GM19193 (cell line): ENCODE data around the gene MIER2.

Experiments used
- POLR2A ChIP-seq: IDR thresholded peaks from 4 replicates; pipeline ENCODE4 v1.6.1; 2011; ENCODE audit not compliant: insufficient read depth, insufficient read length; ENCODE audit errors: extremely low read depth

MIER2 gene

GRCh38 chr19:277581-278165, 66.9 kb downstream of the MIER2 start:
- no peak for TF ChIP-seq POLR2A

DNA sequence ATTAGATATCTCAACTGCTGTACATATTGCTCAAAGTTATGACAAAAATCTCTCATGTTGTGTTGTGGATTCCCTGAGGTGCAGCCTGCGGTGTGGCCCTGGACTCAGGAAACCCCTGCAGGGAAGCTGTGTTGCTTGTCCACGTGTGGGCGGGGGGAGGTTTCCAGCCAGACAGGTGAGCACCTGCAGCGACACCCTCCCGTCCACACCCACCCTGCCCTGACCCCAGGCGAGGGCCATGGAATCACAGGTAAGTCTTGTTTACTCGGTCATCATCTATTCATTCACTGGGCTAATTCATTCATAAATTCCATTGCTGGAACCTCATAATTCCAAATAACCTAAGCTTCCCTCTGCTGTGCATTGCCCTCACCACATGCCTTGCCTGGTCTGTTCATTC, 67.5 kb downstream of the MIER2 start:
- TF ChIP-seq POLR2A = no peak

- no peak for TF ChIP-seq POLR2A
Observed at GRCh38 chr19:275958-276646, 68.5 kb downstream of the MIER2 start.

- TF ChIP-seq POLR2A = no peak
Observed at GRCh38 chr19:275000-275399, 69.6 kb downstream of the MIER2 start.

GRCh38 chr19:273393-273792, 71.2 kb downstream of the MIER2 start:
- TF ChIP-seq POLR2A = no peak

DNA sequence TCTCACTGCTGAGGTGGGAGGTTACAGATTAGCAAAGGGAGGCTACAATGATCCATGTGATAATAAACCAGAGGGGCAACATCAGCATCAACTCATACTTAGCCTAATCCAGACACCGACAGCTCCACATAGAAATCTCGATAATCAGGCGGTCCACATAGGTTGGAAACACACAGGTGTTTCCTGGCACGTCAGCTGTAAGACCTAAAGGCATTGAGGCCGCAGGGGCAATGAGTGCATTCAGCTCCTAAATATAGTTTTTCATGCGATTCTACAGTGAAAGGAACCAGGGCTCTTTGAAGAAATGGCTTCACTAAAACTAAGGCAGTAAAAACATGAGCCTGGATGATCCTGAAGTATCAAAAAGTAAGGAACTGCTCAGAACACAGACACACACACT, 72.7 kb downstream of the MIER2 start:
- no peak for TF ChIP-seq POLR2A

GRCh38 chr19:269241-269640, 75.4 kb downstream of the MIER2 start:
- no peak for TF ChIP-seq POLR2A

DNA sequence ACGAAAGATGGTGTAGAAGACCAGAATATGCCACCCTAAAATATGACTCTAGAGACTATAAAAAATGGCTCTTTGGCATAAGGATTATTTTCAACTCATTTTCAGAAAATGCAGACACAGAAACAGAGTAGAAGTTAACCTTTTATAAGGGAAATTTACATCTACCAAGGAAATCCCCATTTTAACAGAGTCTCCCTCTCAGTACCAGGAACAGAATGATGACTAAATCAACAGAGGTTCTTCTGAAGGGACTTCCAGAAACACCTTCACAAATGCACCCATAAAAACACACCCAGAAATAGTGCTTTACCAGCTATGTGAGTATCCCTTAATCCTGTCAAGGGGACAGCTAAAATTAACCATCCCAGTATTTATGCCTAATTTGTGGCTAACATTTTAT, 82.5 kb downstream of the MIER2 start:
- no peak for TF ChIP-seq POLR2A
